C1 segment of cervical spinal cord (tissue), 14 donors: Measurements from ENCODE around the gene MYMK.

ENCODE experiments used
- DNase-seq, 14 donors: peaks; one replicate each; lab custom pipeline; 2025; lab: John Stamatoyannopoulos, UW

MYMK gene

DNA sequence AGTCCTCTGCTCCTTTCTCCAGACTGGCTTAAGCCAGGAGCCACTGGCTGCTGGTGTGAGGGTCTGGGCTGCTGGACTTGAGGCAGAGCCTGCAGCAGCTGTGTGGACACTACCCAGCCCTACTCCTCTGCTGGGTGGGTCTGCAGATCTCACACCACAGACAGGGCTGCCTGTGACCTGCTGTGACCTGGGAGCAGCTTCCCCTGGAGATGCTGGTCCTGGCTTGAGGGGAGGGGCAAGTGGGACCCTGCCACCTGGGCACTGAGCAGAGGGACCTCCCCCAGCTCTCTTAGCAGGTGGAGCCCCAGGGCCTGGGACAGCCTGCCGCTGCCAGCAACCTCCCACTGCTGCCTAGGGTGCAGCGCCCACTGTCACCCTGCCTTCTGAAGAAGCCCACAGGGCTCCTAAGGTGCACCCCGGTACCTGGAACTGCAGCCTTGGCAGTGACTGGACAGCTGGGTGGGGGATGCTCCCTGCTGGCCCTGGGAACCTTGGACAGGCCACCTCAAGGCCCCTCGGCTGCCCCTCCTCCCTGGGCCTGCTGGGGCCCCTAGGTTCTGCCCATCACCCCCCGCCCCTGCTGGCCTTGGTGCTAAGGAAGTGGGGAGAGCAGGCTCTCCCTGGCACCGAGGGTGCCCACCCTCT is 55.9 kb downstream of the MYMK start:
- no peak for DNase-seq

DNA sequence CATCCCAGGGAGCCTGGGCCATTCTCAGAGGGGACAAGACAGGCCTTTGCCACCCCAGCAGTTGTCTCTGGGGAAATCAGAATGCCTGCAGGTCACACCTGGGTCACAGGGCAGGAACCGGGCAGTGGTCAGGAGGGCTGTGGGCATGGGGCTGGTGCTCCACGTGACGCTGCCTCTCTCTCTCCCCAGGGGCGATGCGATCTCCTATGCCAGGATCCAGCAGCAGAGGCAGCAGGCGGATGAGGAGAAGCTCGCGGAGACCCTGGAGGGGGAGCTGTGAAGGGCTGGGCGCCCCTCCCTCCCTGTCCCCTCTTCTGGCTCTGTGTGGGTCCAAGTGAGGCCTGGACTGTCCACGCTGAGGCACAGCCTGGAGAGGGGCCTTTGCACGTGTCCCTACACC is 56.4 kb downstream of the MYMK start:
- no peak for DNase-seq

DNA sequence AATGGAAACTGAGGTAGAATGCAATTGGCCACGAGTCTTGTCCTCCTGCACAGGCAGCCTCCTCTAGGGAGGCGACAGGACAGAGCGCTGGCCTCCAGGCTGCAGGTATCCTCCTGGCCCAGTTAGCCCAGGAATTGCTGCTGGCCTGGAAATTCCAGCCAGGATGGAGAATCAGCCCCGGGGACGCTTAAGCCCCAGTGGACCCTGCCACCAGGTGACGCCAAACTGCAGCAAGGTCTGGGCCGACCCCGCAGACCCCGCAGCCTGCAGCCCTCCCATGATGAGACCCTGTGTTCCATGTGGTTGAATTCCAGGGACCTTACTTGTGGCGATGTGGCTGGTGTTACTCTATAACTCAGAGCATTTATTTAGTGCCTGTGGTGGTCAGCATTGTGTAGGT is 57.7 kb downstream of the MYMK start:
- DNase-seq = no peak

- DNase-seq = no peak
Observed at GRCh38 chr9:133465984-133466383, 58.8 kb downstream of the MYMK start.

DNA sequence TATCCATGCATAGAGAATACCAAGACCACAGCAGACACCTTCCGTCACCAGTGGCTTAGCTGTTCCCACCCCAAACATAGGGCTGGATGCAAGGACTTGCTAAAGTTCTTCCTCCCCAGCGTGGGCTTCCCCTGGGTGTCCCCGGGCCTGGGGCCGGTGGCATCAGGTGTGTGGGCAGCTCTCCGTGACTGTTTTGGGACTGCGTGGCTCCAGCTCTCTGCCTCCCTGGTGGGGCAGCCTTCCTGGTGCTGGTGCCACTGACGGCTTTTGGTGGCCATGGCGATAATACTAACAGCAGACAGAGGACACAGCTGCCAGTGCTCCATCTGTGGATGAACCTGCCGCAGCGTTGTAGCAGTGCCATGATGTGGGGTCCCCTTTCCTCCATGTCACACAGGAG is 60.1 kb downstream of the MYMK start:
- no peak for DNase-seq
